HepG2 (cell line): Measurements from ENCODE around the gene KLHL5. TPM values are rescaled to one million over a fixed set of nuclear protein-coding genes. Genes with fewer than 3 reads are reported as not detected.
A peak's percentile ranks its signal among the peaks of the same experiment; 100 is the strongest.

ENCODE experiments used
- ATAC-seq: fragments of 200-7000 bp; cut with Tn5 transposase; 3 replicates; pipeline ENCODE4 v1.9.1; 2020; ENCODE audit warnings: mild to moderate bottlenecking, moderate library complexity
- BruUV-seq: library from RNA; stranded (reverse); fragments of 400-500 nt; replicated peaks from 2 replicates; lab custom pipeline; 2021; lab: Mats Ljungman, UMichigan
- CTCF ChIA-PET: fragments of 300-600 bp; formaldehyde crosslinking; extraction: SDS; loops from one replicate; lab custom pipeline; 2021; ENCODE audit warnings: low total read pairs, inconsistent platforms, low intra/inter-chr PET ratio; lab: Yijun Ruan, JAX
- POLR2A ChIA-PET: fragments of 350-600 bp; sonication (Branson Sonifier 250); formaldehyde crosslinking; loops from one replicate; lab custom pipeline; 2020; ENCODE audit warnings: antibody characterized with exemption, inconsistent platforms; lab: Yijun Ruan, JAX
- DNase-seq: peaks from one replicate; pipeline ENCODE4 v3.0.0-alpha.2; 2015; ENCODE audit warnings: low spot score
- FAIRE-seq: peaks from 3 replicates; lab custom pipeline; 2011; peaks lifted over from hg19 to GRCh38; lab: Jason Lieb, UNC
- H2AFZ ChIP-seq: one replicate; pipeline ENCODE4 v1.6.1; 2011; ENCODE audit warnings: low read length, inconsistent platforms
- H3K27ac ChIP-seq: fragments of 300-600 bp; 3 replicates; pipeline ENCODE4 v1.8.0; 2011; ENCODE audit warnings: mixed run types, mild to moderate bottlenecking, mixed read lengths, low read length, inconsistent platforms; ENCODE audit not compliant: insufficient read depth; ENCODE audit errors: extremely low read length
- H3K27me3 ChIP-seq, 2 experiments: fragments of 200-600 bp in 1 of 2; 2 replicates in 1 of 2; 3 replicates in 1 of 2; pipeline versions ENCODE4 v1.6.0 to v1.8.0; 2011; ENCODE audit warnings: low read length in 2 of 2, mild to moderate bottlenecking in 2 of 2, moderate library complexity in 2 of 2, inconsistent platforms in 1 of 2; ENCODE audit not compliant: insufficient read depth in 2 of 2, control insufficient read depth in 1 of 2
- H3K36me3 ChIP-seq, 2 experiments: fragments of 200-600 bp in 1 of 2; replicated peaks in 1 of 2; 2 replicates in 1 of 2; 3 replicates in 1 of 2; pipeline versions ENCODE4 v1.5.1 to v1.8.0; 2011; ENCODE audit warnings: low read length in 2 of 2, inconsistent platforms in 1 of 2; ENCODE audit not compliant: insufficient read depth in 2 of 2, control insufficient read depth in 1 of 2
- H3K4me1 ChIP-seq: 2 replicates; pipeline ENCODE4 v1.5.1; 2012; ENCODE audit warnings: low read length, inconsistent platforms; ENCODE audit not compliant: insufficient read depth
- H3K4me2 ChIP-seq: 2 replicates; pipeline ENCODE4 v1.6.0; 2011; ENCODE audit warnings: low read depth, low read length, inconsistent platforms
- H3K4me3 ChIP-seq, 3 experiments: fragments of 200-600 bp in 1 of 3; sonication (generic), shearing (Covaris generic) in 1 of 3; replicated peaks in 1 of 3; 2 replicates each; pipeline ENCODE4 v1.5.1; 2011 to 2016; ENCODE audit warnings: low read length in 3 of 3, inconsistent platforms in 2 of 3, low read depth in 2 of 3, mild to moderate bottlenecking in 2 of 3, control low read depth in 1 of 3, mixed read lengths in 1 of 3; ENCODE audit not compliant: insufficient read depth in 1 of 3
- H3K79me2 ChIP-seq: one replicate; pipeline ENCODE4 v1.6.1; 2011; ENCODE audit warnings: low read length, inconsistent platforms; ENCODE audit not compliant: insufficient read depth
- H3K9ac ChIP-seq: 2 replicates; pipeline ENCODE4 v1.6.0; 2011; ENCODE audit warnings: mild to moderate bottlenecking, low read depth, low read length, inconsistent platforms; ENCODE audit not compliant: insufficient read depth
- H3K9me3 ChIP-seq: 2 replicates; pipeline ENCODE4 v1.5.1; 2012; ENCODE audit warnings: mild to moderate bottlenecking, low read length
- H4K20me1 ChIP-seq: 2 replicates; pipeline ENCODE4 v1.6.0; 2011; ENCODE audit warnings: inconsistent platforms, mild to moderate bottlenecking, low read length, moderate library complexity; ENCODE audit not compliant: insufficient read depth
- FOSL2 ChIP-seq: sonication (generic); formaldehyde crosslinking; IDR thresholded peaks from 2 replicates; pipeline ENCODE4 v1.4.0; 2020; ENCODE audit warnings: missing genetic modification reagents
- GATAD1 ChIP-seq: IDR thresholded peaks from 2 replicates; pipeline ENCODE4 v1.6.1; 2016; ENCODE audit warnings: missing genetic modification reagents, missing compliant biosample characterization
- ZBTB38 ChIP-seq: sonication (generic); formaldehyde crosslinking; IDR thresholded peaks from 2 replicates; pipeline ENCODE4 v1.5.1; 2020; ENCODE audit warnings: mild to moderate bottlenecking, missing genetic modification reagents
- WGBS: methylation state at CpG from one replicate; pipeline ENCODE4 v1.1.6; 2017; ENCODE audit warnings: low lambda C conversion rate; 5-methylcytosine and 5-hydroxymethylcytosine counted together
- in situ Hi-C: cut with HindIII; loops from 2 replicates; pipeline ENCODE4 v1.10.0; 2017; ENCODE audit warnings: low pct_unique_long_range_greater_than_20kb; ENCODE audit not compliant: extremely low pct_ligation_motif_present
- intact Hi-C: fragments of 100-400 bp; cut with micrococcal nuclease; formaldehyde crosslinking; loops from one replicate; pipeline ENCODE4 v1.10.0; 2022; ENCODE audit not compliant: unreplicated experiment
- polyA plus RNA-seq, 8 experiments: library from polyadenylated mRNA; depleted of rRNA in 3 of 8; stranded (reverse) in 7 of 8; unstranded in 1 of 8; fragments of >200 nt; fragmentation: Illumina TruSeq in 4 of 8; extraction: Trizol in 4 of 8; gene quantifications; 2 replicates each; pipeline versions ENCODE4 v1.2.1 to v1.2.3, GENCODE V29; 2011 to 2016; ENCODE audit warnings: low read depth in 4 of 8, missing spikeins in 1 of 8, mixed read lengths in 1 of 8; ENCODE audit not compliant: insufficient read depth in 1 of 8
- total RNA-seq, 5 experiments: library from RNA; depleted of rRNA; stranded (reverse); fragments of >200 nt; fragmentation: Illumina TruSeq; extraction: Trizol; gene quantifications; 2 replicates each; pipeline ENCODE4 v1.2.3, GENCODE V29; 2016; ENCODE audit warnings: low read depth in 1 of 5
- TF ChIP-seq, protein P1 (sequence below): sonication (generic); formaldehyde crosslinking; IDR thresholded peaks from 2 replicates; pipeline ENCODE4 v1.4.0; 2020; ENCODE audit warnings: missing genetic modification reagents, mild to moderate bottlenecking, borderline replicate concordance
- TF ChIP-seq, protein P2 (sequence below): IDR thresholded peaks from 2 replicates; pipeline ENCODE4 v1.4.0; 2020; ENCODE audit warnings: mild to moderate bottlenecking, missing genetic modification reagents

Gene KLHL5
- total and polyA plus RNA-seq, 2 of the 13 experiments (the other 11 are each of a cell fraction or from before 2014, with no cell fraction given): 36.2 to 38.7 TPM

DNA sequence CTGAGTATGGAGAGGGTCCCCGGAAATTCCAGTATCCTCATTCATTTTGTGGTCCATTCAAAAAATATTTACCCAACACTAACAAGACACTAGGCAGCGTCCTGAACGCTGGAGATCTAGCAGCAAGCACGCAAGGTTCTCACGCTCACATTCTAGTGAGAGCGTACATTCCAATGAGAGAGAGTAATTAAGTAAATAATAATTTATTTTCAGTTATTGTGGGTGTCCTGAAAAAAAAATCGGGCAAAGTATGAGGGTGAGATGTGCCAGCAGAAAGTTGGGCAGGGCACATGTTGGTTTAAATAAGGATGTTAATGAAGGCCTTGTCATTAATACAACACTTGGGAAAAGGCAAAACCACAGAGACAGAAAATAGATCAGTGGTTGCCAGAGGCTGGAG is 25.9 kb upstream of the KLHL5 start:
- Histone ChIP-seq H3K9ac (no peak overlapping the region), H3K9me3 (no peaks in the 10 kb centered on the region), H3K27me3 (no peaks in the 10 kb centered on the region), H3K4me2 (peak overlapping the region; percentile 47; the same call in 1 of the 2 replicates)
- DNase-seq: peak; percentile 83
- TF ChIP-seq GATAD1 (no peak), FOSL2 (CRISPR knock-in tag) (peak; percentile 39; the same call in 1 of the 2 replicates), ZBTB38 (CRISPR knock-in tag) (no peak)
- TF ChIP-seq, protein P1, sequence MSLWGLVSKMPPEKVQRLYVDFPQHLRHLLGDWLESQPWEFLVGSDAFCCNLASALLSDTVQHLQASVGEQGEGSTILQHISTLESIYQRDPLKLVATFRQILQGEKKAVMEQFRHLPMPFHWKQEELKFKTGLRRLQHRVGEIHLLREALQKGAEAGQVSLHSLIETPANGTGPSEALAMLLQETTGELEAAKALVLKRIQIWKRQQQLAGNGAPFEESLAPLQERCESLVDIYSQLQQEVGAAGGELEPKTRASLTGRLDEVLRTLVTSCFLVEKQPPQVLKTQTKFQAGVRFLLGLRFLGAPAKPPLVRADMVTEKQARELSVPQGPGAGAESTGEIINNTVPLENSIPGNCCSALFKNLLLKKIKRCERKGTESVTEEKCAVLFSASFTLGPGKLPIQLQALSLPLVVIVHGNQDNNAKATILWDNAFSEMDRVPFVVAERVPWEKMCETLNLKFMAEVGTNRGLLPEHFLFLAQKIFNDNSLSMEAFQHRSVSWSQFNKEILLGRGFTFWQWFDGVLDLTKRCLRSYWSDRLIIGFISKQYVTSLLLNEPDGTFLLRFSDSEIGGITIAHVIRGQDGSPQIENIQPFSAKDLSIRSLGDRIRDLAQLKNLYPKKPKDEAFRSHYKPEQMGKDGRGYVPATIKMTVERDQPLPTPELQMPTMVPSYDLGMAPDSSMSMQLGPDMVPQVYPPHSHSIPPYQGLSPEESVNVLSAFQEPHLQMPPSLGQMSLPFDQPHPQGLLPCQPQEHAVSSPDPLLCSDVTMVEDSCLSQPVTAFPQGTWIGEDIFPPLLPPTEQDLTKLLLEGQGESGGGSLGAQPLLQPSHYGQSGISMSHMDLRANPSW (CRISPR knock-in tag): no peak
- TF ChIP-seq, protein P2, sequence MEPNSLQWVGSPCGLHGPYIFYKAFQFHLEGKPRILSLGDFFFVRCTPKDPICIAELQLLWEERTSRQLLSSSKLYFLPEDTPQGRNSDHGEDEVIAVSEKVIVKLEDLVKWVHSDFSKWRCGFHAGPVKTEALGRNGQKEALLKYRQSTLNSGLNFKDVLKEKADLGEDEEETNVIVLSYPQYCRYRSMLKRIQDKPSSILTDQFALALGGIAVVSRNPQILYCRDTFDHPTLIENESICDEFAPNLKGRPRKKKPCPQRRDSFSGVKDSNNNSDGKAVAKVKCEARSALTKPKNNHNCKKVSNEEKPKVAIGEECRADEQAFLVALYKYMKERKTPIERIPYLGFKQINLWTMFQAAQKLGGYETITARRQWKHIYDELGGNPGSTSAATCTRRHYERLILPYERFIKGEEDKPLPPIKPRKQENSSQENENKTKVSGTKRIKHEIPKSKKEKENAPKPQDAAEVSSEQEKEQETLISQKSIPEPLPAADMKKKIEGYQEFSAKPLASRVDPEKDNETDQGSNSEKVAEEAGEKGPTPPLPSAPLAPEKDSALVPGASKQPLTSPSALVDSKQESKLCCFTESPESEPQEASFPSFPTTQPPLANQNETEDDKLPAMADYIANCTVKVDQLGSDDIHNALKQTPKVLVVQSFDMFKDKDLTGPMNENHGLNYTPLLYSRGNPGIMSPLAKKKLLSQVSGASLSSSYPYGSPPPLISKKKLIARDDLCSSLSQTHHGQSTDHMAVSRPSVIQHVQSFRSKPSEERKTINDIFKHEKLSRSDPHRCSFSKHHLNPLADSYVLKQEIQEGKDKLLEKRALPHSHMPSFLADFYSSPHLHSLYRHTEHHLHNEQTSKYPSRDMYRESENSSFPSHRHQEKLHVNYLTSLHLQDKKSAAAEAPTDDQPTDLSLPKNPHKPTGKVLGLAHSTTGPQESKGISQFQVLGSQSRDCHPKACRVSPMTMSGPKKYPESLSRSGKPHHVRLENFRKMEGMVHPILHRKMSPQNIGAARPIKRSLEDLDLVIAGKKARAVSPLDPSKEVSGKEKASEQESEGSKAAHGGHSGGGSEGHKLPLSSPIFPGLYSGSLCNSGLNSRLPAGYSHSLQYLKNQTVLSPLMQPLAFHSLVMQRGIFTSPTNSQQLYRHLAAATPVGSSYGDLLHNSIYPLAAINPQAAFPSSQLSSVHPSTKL (CRISPR knock-in tag): 0 out of 2 replicates have a peak, but pooled peaks have one; percentile 13
- TF ChIP-seq, all 625 proteins: peak for 2
- ATAC-seq (peak; percentile 61), FAIRE-seq (no peak)
- no peak overlapping the region for H3K27ac ChIP-seq
- H4K20me1 ChIP-seq: no peaks in the 10 kb centered on the region
- H2AFZ ChIP-seq: no peak overlapping the region
- in situ Hi-C loops (no loop called here), intact Hi-C loops (no loop called here)
- H3K4me1 ChIP-seq: peaks cover 40% of the 10 kb centered on the region
- no peak overlapping the region for H3K4me3 ChIP-seq
- CTCF ChIA-PET: no interaction called here
- no TSS peak for BruUV-seq
- POLR2A ChIA-PET: no interaction called here
- no peaks in the 10 kb centered on the region for H3K36me3 ChIP-seq
- 27% methylated on average over 7 of the region's 7 CpGs for WGBS
- H3K79me2 ChIP-seq: no peaks in the 10 kb centered on the region
